ENCODE data around the gene CDC42BPG.

- TF ChIP-seq POLR2AphosphoS5 (IDR thresholded peaks at IDR 0.05; ENCODE audit: low read depth, low read length) (no peak), CTCF (IDR thresholded peaks at IDR 0.05) (no peak), REST (IDR thresholded peaks at IDR 0.05; ENCODE audit: insufficient read depth in 1 of 2, low read depth in 2 of 2, low read length in 1 of 2) (no peak)
Observed at GRCh38 chr11:64800303-64801157, 43.9 kb downstream of the CDC42BPG start.
